BLaER1 (cell line): ENCODE measurements around the gene PHYH.

Source experiments
- H3K27ac ChIP-seq: shearing (Covaris generic); formaldehyde crosslinking; 2 replicates; pipeline ENCODE4 v1.8.1; 2022
- H3K27me3 ChIP-seq: shearing (Covaris generic); formaldehyde crosslinking; 2 replicates; pipeline ENCODE4 v1.8.1; 2022
- H3K36me3 ChIP-seq: shearing (Covaris generic); formaldehyde crosslinking; 2 replicates; pipeline ENCODE4 v1.8.1; 2022
- H3K4me1 ChIP-seq: shearing (Covaris generic); formaldehyde crosslinking; 2 replicates; pipeline ENCODE4 v1.8.1; 2022
- H3K4me2 ChIP-seq: shearing (Covaris generic); formaldehyde crosslinking; 2 replicates; pipeline ENCODE4 v1.8.1; 2022
- H3K4me3 ChIP-seq: shearing (Covaris generic); formaldehyde crosslinking; 2 replicates; pipeline ENCODE4 v1.8.1; 2022
- H3K9ac ChIP-seq: shearing (Covaris generic); formaldehyde crosslinking; 2 replicates; pipeline ENCODE4 v1.8.1; 2022
- H3K9me3 ChIP-seq: shearing (Covaris generic); formaldehyde crosslinking; 2 replicates; pipeline ENCODE4 v1.8.1; 2022
- H4K20me1 ChIP-seq: shearing (Covaris generic); formaldehyde crosslinking; 2 replicates; pipeline ENCODE4 v1.8.1; 2022
- Cebpa-rat ChIP-seq: shearing (Covaris generic); IDR thresholded peaks from 2 replicates; pipeline ENCODE4 v1.8.1; 2022

Gene PHYH

GRCh38 chr10:13327534-13327933 is 27.7 kb upstream of the PHYH start:
- H3K4me2 ChIP-seq, result no peak overlapping the region
- H4K20me1 ChIP-seq, result peaks cover 17% of the 10 kb centered on the region
- no peaks in the 10 kb centered on the region for H3K9me3 ChIP-seq
- H3K4me3 ChIP-seq, result no peak overlapping the region
- no peak overlapping the region for H3K27ac ChIP-seq
- no peak overlapping the region for H3K9ac ChIP-seq
- H3K27me3 ChIP-seq, result no peaks in the 10 kb centered on the region
- H3K36me3 ChIP-seq, result peaks cover 99% of the 10 kb centered on the region
- H3K4me1 ChIP-seq, result peaks cover 6% of the 10 kb centered on the region; the same call in 1 of the 2 replicates
- no peak for TF ChIP-seq Cebpa-rat

- no peak for TF ChIP-seq Cebpa-rat
- Histone ChIP-seq H3K36me3 (peaks cover 94% of the 10 kb centered on the region), H3K4me3 (no peak overlapping the region), H3K4me2 (no peak overlapping the region), H3K27me3 (no peaks in the 10 kb centered on the region), H3K27ac (no peak overlapping the region), H3K9ac (no peak overlapping the region), H3K4me1 (no peaks in the 10 kb centered on the region), H3K9me3 (no peaks in the 10 kb centered on the region), H4K20me1 (no peaks in the 10 kb centered on the region)
These were observed 22.8 kb upstream of the PHYH start for GRCh38 chr10:13322615-13323148.

- TF ChIP-seq Cebpa-rat, result no peak
These were observed 21.7 kb upstream of the PHYH start for GRCh38 chr10:13321576-13321975.

GRCh38 chr10:13319166-13319565 is 19.3 kb upstream of the PHYH start:
- H3K4me1 ChIP-seq, result no peaks in the 10 kb centered on the region
- H3K4me3 ChIP-seq, result no peak overlapping the region
- peaks cover 69% of the 10 kb centered on the region for H3K36me3 ChIP-seq

More at GRCh38 chr10:13321576-13321975, 21.7 kb upstream of the PHYH start:
- H3K27ac ChIP-seq, result no peak overlapping the region
- H3K36me3 ChIP-seq, result peaks cover 93% of the 10 kb centered on the region
- no peak overlapping the region for H3K9ac ChIP-seq
- no peaks in the 10 kb centered on the region for H3K9me3 ChIP-seq
- no peaks in the 10 kb centered on the region for H3K27me3 ChIP-seq
- H3K4me2 ChIP-seq, result no peak overlapping the region
- H3K4me1 ChIP-seq, result no peaks in the 10 kb centered on the region
- no peaks in the 10 kb centered on the region for H4K20me1 ChIP-seq
- no peak overlapping the region for H3K4me3 ChIP-seq

GRCh38 chr10:13317474-13317873 is 17.6 kb upstream of the PHYH start:
- no peak for TF ChIP-seq Cebpa-rat
- Histone ChIP-seq H3K4me1 (no peaks in the 10 kb centered on the region), H3K27me3 (no peaks in the 10 kb centered on the region), H3K27ac (no peak overlapping the region), H3K36me3 (peaks cover 52% of the 10 kb centered on the region), H3K4me3 (no peak overlapping the region), H3K9ac (no peak overlapping the region), H3K4me2 (no peak overlapping the region), H3K9me3 (no peaks in the 10 kb centered on the region), H4K20me1 (no peaks in the 10 kb centered on the region)

More at GRCh38 chr10:13319166-13319565, 19.3 kb upstream of the PHYH start:
- Histone ChIP-seq H3K9me3 (no peaks in the 10 kb centered on the region), H3K27ac (no peak overlapping the region), H3K27me3 (no peaks in the 10 kb centered on the region), H4K20me1 (no peaks in the 10 kb centered on the region), H3K9ac (no peak overlapping the region), H3K4me2 (no peak overlapping the region)
- no peak for TF ChIP-seq Cebpa-rat

GRCh38 chr10:13316635-13317311 is 16.9 kb upstream of the PHYH start:
- no peaks in the 10 kb centered on the region for H4K20me1 ChIP-seq
- H3K4me2 ChIP-seq, result no peak overlapping the region
- no peaks in the 10 kb centered on the region for H3K4me1 ChIP-seq
- no peak overlapping the region for H3K27ac ChIP-seq
- no peak for TF ChIP-seq Cebpa-rat
- no peaks in the 10 kb centered on the region for H3K27me3 ChIP-seq
- no peak overlapping the region for H3K4me3 ChIP-seq
- H3K9me3 ChIP-seq, result no peaks in the 10 kb centered on the region
- H3K36me3 ChIP-seq, result peaks cover 45% of the 10 kb centered on the region
- no peak overlapping the region for H3K9ac ChIP-seq

- Histone ChIP-seq H3K36me3 (peaks cover 31% of the 10 kb centered on the region), H4K20me1 (no peaks in the 10 kb centered on the region), H3K9ac (no peak overlapping the region), H3K9me3 (no peaks in the 10 kb centered on the region), H3K4me1 (no peaks in the 10 kb centered on the region), H3K4me2 (no peak overlapping the region), H3K4me3 (no peak overlapping the region), H3K27me3 (no peaks in the 10 kb centered on the region), H3K27ac (no peak overlapping the region)
- TF ChIP-seq Cebpa-rat, result no peak
These were observed 15.5 kb upstream of the PHYH start for GRCh38 chr10:13315361-13315760.

GRCh38 chr10:13311177-13311575 is 11.3 kb upstream of the PHYH start:
- no peak overlapping the region for H3K27ac ChIP-seq
- H3K9ac ChIP-seq, result no peak overlapping the region
- no peak overlapping the region for H3K4me3 ChIP-seq
- no peaks in the 10 kb centered on the region for H3K36me3 ChIP-seq
- H4K20me1 ChIP-seq, result no peaks in the 10 kb centered on the region
- H3K4me2 ChIP-seq, result no peak overlapping the region
- no peaks in the 10 kb centered on the region for H3K9me3 ChIP-seq
- no peaks in the 10 kb centered on the region for H3K4me1 ChIP-seq
- no peak for TF ChIP-seq Cebpa-rat
- no peaks in the 10 kb centered on the region for H3K27me3 ChIP-seq

GRCh38 chr10:13310518-13311176 is 10.8 kb upstream of the PHYH start:
- H3K9ac ChIP-seq, result no peak overlapping the region
- no peak overlapping the region for H3K4me2 ChIP-seq
- no peaks in the 10 kb centered on the region for H3K4me1 ChIP-seq

GRCh38 chr10:13309792-13310191 is 9.9 kb upstream of the PHYH start:
- no peak overlapping the region for H3K4me2 ChIP-seq
- H3K4me3 ChIP-seq, result no peak overlapping the region
- H3K9me3 ChIP-seq, result no peaks in the 10 kb centered on the region
- no peak overlapping the region for H3K27ac ChIP-seq
- TF ChIP-seq Cebpa-rat, result no peak
- no peaks in the 10 kb centered on the region for H3K36me3 ChIP-seq
- H3K9ac ChIP-seq, result no peak overlapping the region
- no peaks in the 10 kb centered on the region for H4K20me1 ChIP-seq
- no peaks in the 10 kb centered on the region for H3K27me3 ChIP-seq
- no peaks in the 10 kb centered on the region for H3K4me1 ChIP-seq

More at GRCh38 chr10:13310518-13311176, 10.8 kb upstream of the PHYH start:
- no peak for TF ChIP-seq Cebpa-rat
- Histone ChIP-seq H4K20me1 (no peaks in the 10 kb centered on the region), H3K27me3 (no peaks in the 10 kb centered on the region), H3K9me3 (no peaks in the 10 kb centered on the region), H3K4me3 (no peak overlapping the region), H3K36me3 (no peaks in the 10 kb centered on the region), H3K27ac (no peak overlapping the region)
